ENCODE measurements around the gene NR2F1.
A peak's percentile ranks its signal among the peaks of the same experiment; 100 is the strongest.

Gene NR2F1

GRCh38 chr5:93620487-93621326 lies 37.7 kb downstream of the NR2F1 start:
- peaks cover 0 to 8% of the 10 kb centered on the region in 2 donors for H3K4me1 ChIP-seq (ENCODE audit: control insufficient read depth in 1 of 2, insufficient read depth in 2 of 2, low read length in 2 of 2)
- no peaks in the 10 kb centered on the region for H3K9me3 ChIP-seq (ENCODE audit: control insufficient read depth in 1 of 2, low read length in 2 of 2)
- H3K4me3 ChIP-seq (ENCODE audit: low read depth in 1 of 2, low read length in 2 of 2): peak overlapping the region; percentile 83 to 86
- peak overlapping the region; percentile 56 to 61 for H3K9ac ChIP-seq (ENCODE audit: low read depth in 1 of 2, low read length in 2 of 2)
- H3K27me3 ChIP-seq (ENCODE audit: control insufficient read depth in 1 of 2, insufficient read depth in 2 of 2, low read length in 2 of 2): no peaks in the 10 kb centered on the region
- peak overlapping the region; percentile 5 for H3K27ac ChIP-seq (ENCODE audit: low read depth, low read length)
- no peaks in the 10 kb centered on the region for H3K36me3 ChIP-seq (ENCODE audit: control insufficient read depth in 1 of 2, insufficient read depth in 2 of 2, low read length in 2 of 2)

GRCh38 chr5:93621327-93621798 lies 38.3 kb downstream of the NR2F1 start:
- Histone ChIP-seq H3K9ac (ENCODE audit: low read depth in 1 of 2, low read length in 2 of 2) (peak overlapping the region; percentile 6 to 21), H3K27me3 (ENCODE audit: control insufficient read depth in 1 of 2, insufficient read depth in 2 of 2, low read length in 2 of 2) (no peaks in the 10 kb centered on the region), H3K27ac (ENCODE audit: low read depth, low read length) (no peak overlapping the region), H3K4me3 (ENCODE audit: low read depth in 1 of 2, low read length in 2 of 2) (peak overlapping the region; percentile 83 to 86), H3K4me1 (ENCODE audit: control insufficient read depth in 1 of 2, insufficient read depth in 2 of 2, low read length in 2 of 2) (peaks cover 0 to 8% of the 10 kb centered on the region in 2 donors), H3K36me3 (ENCODE audit: control insufficient read depth in 1 of 2, insufficient read depth in 2 of 2, low read length in 2 of 2) (no peaks in the 10 kb centered on the region), H3K9me3 (ENCODE audit: control insufficient read depth in 1 of 2, low read length in 2 of 2) (no peaks in the 10 kb centered on the region)

- no peak overlapping the region for H3K27ac ChIP-seq (ENCODE audit: low read depth, low read length)
- no peaks in the 10 kb centered on the region for H3K36me3 ChIP-seq (ENCODE audit: control insufficient read depth in 1 of 2, insufficient read depth in 2 of 2, low read length in 2 of 2)
- no peak overlapping the region for H3K9ac ChIP-seq (ENCODE audit: low read depth in 1 of 2, low read length in 2 of 2)
- H3K27me3 ChIP-seq (ENCODE audit: control insufficient read depth in 1 of 2, insufficient read depth in 2 of 2, low read length in 2 of 2): no peaks in the 10 kb centered on the region
- H3K4me1 ChIP-seq (ENCODE audit: control insufficient read depth in 1 of 2, insufficient read depth in 2 of 2, low read length in 2 of 2): peaks cover 0 to 8% of the 10 kb centered on the region in 2 donors
- no peak overlapping the region for H3K4me3 ChIP-seq (ENCODE audit: low read depth in 1 of 2, low read length in 2 of 2)
- H3K9me3 ChIP-seq (ENCODE audit: control insufficient read depth in 1 of 2, low read length in 2 of 2): no peaks in the 10 kb centered on the region
These were observed 39.3 kb downstream of the NR2F1 start for GRCh38 chr5:93622240-93622885.

GRCh38 chr5:93623153-93623552 lies 40.1 kb downstream of the NR2F1 start:
- no peak overlapping the region for H3K27ac ChIP-seq (ENCODE audit: low read depth, low read length)
- H3K27me3 ChIP-seq (ENCODE audit: control insufficient read depth in 1 of 2, insufficient read depth in 2 of 2, low read length in 2 of 2): no peaks in the 10 kb centered on the region
- H3K36me3 ChIP-seq (ENCODE audit: control insufficient read depth in 1 of 2, insufficient read depth in 2 of 2, low read length in 2 of 2): no peaks in the 10 kb centered on the region

GRCh38 chr5:93626801-93627200 lies 43.8 kb downstream of the NR2F1 start:
- Histone ChIP-seq H3K27ac (ENCODE audit: low read depth, low read length) (no peak overlapping the region), H3K4me3 (ENCODE audit: low read depth in 1 of 2, low read length in 2 of 2) (no peak overlapping the region), H3K4me1 (ENCODE audit: control insufficient read depth in 1 of 2, insufficient read depth in 2 of 2, low read length in 2 of 2) (peaks cover 0 to under 1% of the 10 kb centered on the region in 2 donors), H3K9ac (ENCODE audit: low read depth in 1 of 2, low read length in 2 of 2) (no peak overlapping the region), H3K36me3 (ENCODE audit: control insufficient read depth in 1 of 2, insufficient read depth in 2 of 2, low read length in 2 of 2) (no peaks in the 10 kb centered on the region), H3K27me3 (ENCODE audit: control insufficient read depth in 1 of 2, insufficient read depth in 2 of 2, low read length in 2 of 2) (no peaks in the 10 kb centered on the region), H3K9me3 (ENCODE audit: control insufficient read depth in 1 of 2, low read length in 2 of 2) (no peaks in the 10 kb centered on the region)

More at GRCh38 chr5:93623153-93623552, 40.1 kb downstream of the NR2F1 start:
- Histone ChIP-seq H3K9me3 (ENCODE audit: control insufficient read depth in 1 of 2, low read length in 2 of 2) (no peaks in the 10 kb centered on the region), H3K4me3 (ENCODE audit: low read depth in 1 of 2, low read length in 2 of 2) (no peak overlapping the region), H3K4me1 (ENCODE audit: control insufficient read depth in 1 of 2, insufficient read depth in 2 of 2, low read length in 2 of 2) (peaks cover 0 to 8% of the 10 kb centered on the region in 2 donors), H3K9ac (ENCODE audit: low read depth in 1 of 2, low read length in 2 of 2) (no peak overlapping the region)

GRCh38 chr5:93632327-93632726 lies 49.3 kb downstream of the NR2F1 start:
- no peaks in the 10 kb centered on the region for H3K4me1 ChIP-seq (ENCODE audit: control insufficient read depth in 1 of 2, insufficient read depth in 2 of 2, low read length in 2 of 2)
- H3K4me3 ChIP-seq (ENCODE audit: low read depth in 1 of 2, low read length in 2 of 2): no peak overlapping the region
- H3K27me3 ChIP-seq (ENCODE audit: control insufficient read depth in 1 of 2, insufficient read depth in 2 of 2, low read length in 2 of 2): no peaks in the 10 kb centered on the region
- H3K9ac ChIP-seq (ENCODE audit: low read depth in 1 of 2, low read length in 2 of 2): no peak overlapping the region
- H3K36me3 ChIP-seq (ENCODE audit: control insufficient read depth in 1 of 2, insufficient read depth in 2 of 2, low read length in 2 of 2): no peaks in the 10 kb centered on the region
- no peak overlapping the region for H3K27ac ChIP-seq (ENCODE audit: low read depth, low read length)
- no peaks in the 10 kb centered on the region for H3K9me3 ChIP-seq (ENCODE audit: control insufficient read depth in 1 of 2, low read length in 2 of 2)

GRCh38 chr5:93635991-93636390 lies 53.0 kb downstream of the NR2F1 start:
- no peaks in the 10 kb centered on the region for H3K36me3 ChIP-seq (ENCODE audit: control insufficient read depth in 1 of 2, insufficient read depth in 2 of 2, low read length in 2 of 2)
- no peaks in the 10 kb centered on the region for H3K9me3 ChIP-seq (ENCODE audit: control insufficient read depth in 1 of 2, low read length in 2 of 2)
- no peak overlapping the region for H3K4me3 ChIP-seq (ENCODE audit: low read depth in 1 of 2, low read length in 2 of 2)
- H3K9ac ChIP-seq (ENCODE audit: low read depth in 1 of 2, low read length in 2 of 2): no peak overlapping the region
- no peak overlapping the region for H3K27ac ChIP-seq (ENCODE audit: low read depth, low read length)
- H3K4me1 ChIP-seq (ENCODE audit: control insufficient read depth in 1 of 2, insufficient read depth in 2 of 2, low read length in 2 of 2): no peaks in the 10 kb centered on the region
- H3K27me3 ChIP-seq (ENCODE audit: control insufficient read depth in 1 of 2, insufficient read depth in 2 of 2, low read length in 2 of 2): no peaks in the 10 kb centered on the region

GRCh38 chr5:93636837-93637236 lies 53.8 kb downstream of the NR2F1 start:
- no peaks in the 10 kb centered on the region for H3K9me3 ChIP-seq (ENCODE audit: control insufficient read depth in 1 of 2, low read length in 2 of 2)
- H3K36me3 ChIP-seq (ENCODE audit: control insufficient read depth in 1 of 2, insufficient read depth in 2 of 2, low read length in 2 of 2): no peaks in the 10 kb centered on the region
- H3K27ac ChIP-seq (ENCODE audit: low read depth, low read length): no peak overlapping the region
- no peaks in the 10 kb centered on the region for H3K4me1 ChIP-seq (ENCODE audit: control insufficient read depth in 1 of 2, insufficient read depth in 2 of 2, low read length in 2 of 2)
- no peak overlapping the region for H3K9ac ChIP-seq (ENCODE audit: low read depth in 1 of 2, low read length in 2 of 2)
- no peak overlapping the region for H3K4me3 ChIP-seq (ENCODE audit: low read depth in 1 of 2, low read length in 2 of 2)
- H3K27me3 ChIP-seq (ENCODE audit: control insufficient read depth in 1 of 2, insufficient read depth in 2 of 2, low read length in 2 of 2): no peaks in the 10 kb centered on the region

GRCh38 chr5:93637697-93638096 lies 54.7 kb downstream of the NR2F1 start:
- H3K4me3 ChIP-seq (ENCODE audit: low read depth in 1 of 2, low read length in 2 of 2): no peak overlapping the region
- H3K9me3 ChIP-seq (ENCODE audit: control insufficient read depth in 1 of 2, low read length in 2 of 2): no peaks in the 10 kb centered on the region
- H3K9ac ChIP-seq (ENCODE audit: low read depth in 1 of 2, low read length in 2 of 2): no peak overlapping the region
- no peaks in the 10 kb centered on the region for H3K36me3 ChIP-seq (ENCODE audit: control insufficient read depth in 1 of 2, insufficient read depth in 2 of 2, low read length in 2 of 2)
- H3K27ac ChIP-seq (ENCODE audit: low read depth, low read length): no peak overlapping the region
- no peaks in the 10 kb centered on the region for H3K27me3 ChIP-seq (ENCODE audit: control insufficient read depth in 1 of 2, insufficient read depth in 2 of 2, low read length in 2 of 2)
- H3K4me1 ChIP-seq (ENCODE audit: control insufficient read depth in 1 of 2, insufficient read depth in 2 of 2, low read length in 2 of 2): no peaks in the 10 kb centered on the region

- Histone ChIP-seq H3K27me3 (ENCODE audit: control insufficient read depth in 1 of 2, insufficient read depth in 2 of 2, low read length in 2 of 2) (no peaks in the 10 kb centered on the region), H3K4me3 (ENCODE audit: low read depth in 1 of 2, low read length in 2 of 2) (no peak overlapping the region), H3K9me3 (ENCODE audit: control insufficient read depth in 1 of 2, low read length in 2 of 2) (no peaks in the 10 kb centered on the region), H3K36me3 (ENCODE audit: control insufficient read depth in 1 of 2, insufficient read depth in 2 of 2, low read length in 2 of 2) (no peaks in the 10 kb centered on the region), H3K4me1 (ENCODE audit: control insufficient read depth in 1 of 2, insufficient read depth in 2 of 2, low read length in 2 of 2) (no peaks in the 10 kb centered on the region), H3K9ac (ENCODE audit: low read depth in 1 of 2, low read length in 2 of 2) (no peak overlapping the region), H3K27ac (ENCODE audit: low read depth, low read length) (no peak overlapping the region)
These were observed 59.5 kb downstream of the NR2F1 start for GRCh38 chr5:93642526-93642925.

All from duodenal mucosa (tissue), 2 donors.